Left renal cortex interstitium (tissue), 4 donors: Measurements from ENCODE around the gene LAMA2. TPM values are rescaled to one million over a fixed set of nuclear protein-coding genes. Genes with fewer than 3 reads are reported as not detected.

Experiments used
- DNase-seq, 4 donors: peaks; one replicate each; pipeline ENCODE4 v3.0.0-alpha.2; 2013; ENCODE audit warnings: low read depth in 4 of 4, low spot score in 2 of 4, missing footprints in 1 of 4
- polyA plus RNA-seq, 4 donors: library from polyadenylated mRNA; unstranded; fragments of 120-200 nt; gene quantifications; one replicate each; pipeline ENCODE4 v1.2.1, GENCODE V29; 2013; ENCODE audit not compliant: insufficient read length in 4 of 4

LAMA2 gene
- polyA plus RNA-seq, 4 donors, result 31.4 to 48.3 (median 32.3) TPM

DNA sequence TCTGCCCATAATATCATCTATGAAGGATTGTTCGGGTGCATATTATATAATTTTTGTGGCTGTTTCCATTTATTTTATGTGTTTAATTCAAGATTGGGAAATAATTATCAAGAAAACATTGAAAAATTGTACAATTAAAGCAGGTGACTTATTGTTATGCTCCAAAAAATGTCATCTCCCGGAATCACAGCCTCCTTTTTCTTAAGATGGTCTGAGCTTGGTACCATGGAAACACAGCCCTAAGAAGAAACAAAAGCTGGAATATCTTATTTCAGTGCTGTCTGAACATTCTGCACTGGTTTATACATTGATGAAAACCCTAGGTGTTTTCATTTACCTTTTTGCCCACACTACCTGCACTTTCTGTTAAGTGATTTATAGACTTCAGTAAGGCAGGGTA lies 459.9 kb downstream of the LAMA2 start:
- DNase-seq, result no peak

DNA sequence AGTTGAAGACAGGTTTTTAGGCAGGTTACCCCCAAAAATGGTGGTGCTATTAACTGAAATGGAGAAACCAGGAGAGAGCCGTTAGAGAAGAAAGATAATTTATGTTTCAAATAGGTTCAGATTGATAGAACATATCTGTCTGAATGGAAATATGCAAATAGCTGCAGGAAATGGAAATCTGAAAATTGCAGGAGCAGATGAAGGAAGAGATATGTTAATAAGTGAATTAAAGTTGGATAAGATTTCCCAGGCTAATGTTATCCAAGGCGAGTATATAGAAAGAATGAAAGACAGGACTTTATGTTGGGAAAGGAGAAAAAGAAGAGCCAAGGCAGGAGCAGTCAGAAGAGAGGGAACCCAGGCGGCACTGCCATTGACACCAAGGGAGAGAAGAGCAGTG lies 461.4 kb downstream of the LAMA2 start:
- DNase-seq, result no peak

DNA sequence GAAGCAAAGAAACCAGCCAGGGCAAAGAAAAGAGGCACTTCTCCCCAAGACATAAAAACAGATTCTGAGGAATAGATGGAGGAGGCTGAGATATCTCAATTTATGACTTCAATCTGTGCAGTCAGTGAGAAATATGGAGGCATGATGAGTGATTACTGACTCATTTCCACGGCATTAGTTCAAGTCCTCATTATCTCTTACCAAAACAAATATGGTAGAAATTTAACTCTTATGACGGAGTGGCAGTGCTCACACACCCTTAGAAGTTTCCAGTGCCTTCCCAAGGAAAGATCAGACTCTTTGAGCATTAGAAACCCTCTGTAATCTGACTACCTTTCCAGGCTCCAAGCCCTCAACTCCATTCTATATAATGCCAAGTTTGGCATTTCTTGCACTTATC lies 463.0 kb downstream of the LAMA2 start:
- DNase-seq, result no peak

DNA sequence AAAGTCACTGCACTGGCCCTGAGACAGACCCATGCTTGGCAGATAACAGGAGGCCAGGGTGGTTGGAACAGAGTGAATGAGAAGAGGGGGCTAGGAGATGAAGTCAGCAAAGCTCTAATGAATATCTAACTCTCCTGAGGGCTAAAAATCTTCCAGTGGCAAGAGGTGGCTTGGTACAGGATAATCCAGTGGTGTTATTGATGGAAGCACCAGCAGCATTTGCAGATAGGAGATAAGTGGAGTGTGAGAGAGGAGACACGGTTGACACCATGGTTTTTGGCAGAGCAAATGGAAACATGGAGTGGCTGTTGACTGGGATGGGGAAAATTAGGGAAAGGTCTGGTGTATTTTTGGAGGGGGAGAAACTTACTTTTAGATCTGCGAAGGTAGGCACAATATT lies 464.0 kb downstream of the LAMA2 start:
- no peak for DNase-seq

DNA sequence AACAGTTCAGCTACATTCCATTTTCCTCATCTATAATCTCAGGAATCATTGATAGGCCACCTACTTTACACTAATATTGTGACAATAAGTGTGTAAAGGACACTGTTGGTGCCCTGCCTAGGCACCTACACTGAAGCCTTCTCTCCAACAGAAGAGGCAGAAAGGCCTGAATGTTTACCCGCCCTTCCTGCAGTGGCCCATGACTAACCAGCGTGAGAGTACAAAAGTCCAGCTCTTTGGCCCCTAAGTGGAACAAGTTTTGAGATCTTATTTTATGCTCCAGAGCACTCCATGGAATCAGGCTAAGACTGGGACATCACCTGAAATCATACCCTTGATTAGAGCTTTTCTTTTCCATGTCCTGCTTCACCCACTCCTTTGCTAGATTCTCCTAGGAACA lies 467.3 kb downstream of the LAMA2 start:
- peak in 1 of 4 donors; percentile 10 for DNase-seq

DNA sequence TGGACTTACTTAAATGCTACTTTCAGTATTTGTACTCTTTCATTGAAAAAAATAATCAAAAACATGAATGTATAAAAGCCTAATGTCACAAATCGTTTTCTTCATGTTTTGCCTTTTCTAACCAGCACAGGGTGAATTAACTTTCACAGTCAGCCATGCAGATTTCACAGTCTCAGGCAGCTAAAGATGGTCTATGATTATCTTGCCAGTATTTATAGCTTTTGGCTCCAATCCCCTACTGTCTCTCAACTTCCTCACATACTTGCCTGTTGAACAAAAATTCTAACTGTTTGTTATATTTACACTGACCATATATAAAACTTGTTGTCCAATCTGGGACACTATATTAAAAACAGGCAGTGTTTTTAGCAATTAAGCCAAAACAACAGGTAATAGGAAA lies 468.9 kb downstream of the LAMA2 start:
- no peak for DNase-seq

DNA sequence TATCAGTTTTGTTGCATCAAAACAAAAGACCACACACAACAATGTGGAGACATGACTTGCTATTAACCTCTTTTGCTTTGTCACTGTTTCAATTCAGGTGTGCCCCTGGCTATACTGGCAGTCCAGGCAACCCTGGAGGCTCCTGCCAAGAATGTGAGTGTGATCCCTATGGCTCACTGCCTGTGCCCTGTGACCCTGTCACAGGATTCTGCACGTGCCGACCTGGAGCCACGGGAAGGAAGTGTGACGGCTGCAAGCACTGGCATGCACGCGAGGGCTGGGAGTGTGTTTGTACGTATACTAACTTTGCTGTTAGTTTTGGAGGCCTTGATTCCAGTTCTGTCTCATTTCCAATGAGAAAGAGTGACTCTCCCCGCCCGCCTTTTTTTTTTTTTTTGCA lies 470.1 kb downstream of the LAMA2 start:
- DNase-seq, result no peak

DNA sequence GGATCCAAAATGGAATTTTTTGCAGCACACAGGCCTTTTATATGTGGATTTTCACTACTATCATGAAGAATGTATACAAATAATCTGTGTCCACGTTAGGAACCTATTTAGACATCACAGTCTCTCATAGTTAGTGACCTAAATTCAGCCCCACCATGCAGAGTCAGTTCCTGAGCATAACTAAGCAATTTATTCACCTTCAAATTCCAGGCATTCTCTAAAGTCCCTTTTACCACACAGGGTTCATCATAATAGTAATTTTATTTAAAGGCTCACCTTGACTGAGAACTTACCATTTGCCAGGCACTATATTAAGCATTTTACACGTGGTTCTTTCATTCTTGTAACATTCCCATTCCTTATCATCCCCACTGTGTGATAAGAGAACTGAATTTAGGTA lies 473.2 kb downstream of the LAMA2 start:
- no peak for DNase-seq

DNA sequence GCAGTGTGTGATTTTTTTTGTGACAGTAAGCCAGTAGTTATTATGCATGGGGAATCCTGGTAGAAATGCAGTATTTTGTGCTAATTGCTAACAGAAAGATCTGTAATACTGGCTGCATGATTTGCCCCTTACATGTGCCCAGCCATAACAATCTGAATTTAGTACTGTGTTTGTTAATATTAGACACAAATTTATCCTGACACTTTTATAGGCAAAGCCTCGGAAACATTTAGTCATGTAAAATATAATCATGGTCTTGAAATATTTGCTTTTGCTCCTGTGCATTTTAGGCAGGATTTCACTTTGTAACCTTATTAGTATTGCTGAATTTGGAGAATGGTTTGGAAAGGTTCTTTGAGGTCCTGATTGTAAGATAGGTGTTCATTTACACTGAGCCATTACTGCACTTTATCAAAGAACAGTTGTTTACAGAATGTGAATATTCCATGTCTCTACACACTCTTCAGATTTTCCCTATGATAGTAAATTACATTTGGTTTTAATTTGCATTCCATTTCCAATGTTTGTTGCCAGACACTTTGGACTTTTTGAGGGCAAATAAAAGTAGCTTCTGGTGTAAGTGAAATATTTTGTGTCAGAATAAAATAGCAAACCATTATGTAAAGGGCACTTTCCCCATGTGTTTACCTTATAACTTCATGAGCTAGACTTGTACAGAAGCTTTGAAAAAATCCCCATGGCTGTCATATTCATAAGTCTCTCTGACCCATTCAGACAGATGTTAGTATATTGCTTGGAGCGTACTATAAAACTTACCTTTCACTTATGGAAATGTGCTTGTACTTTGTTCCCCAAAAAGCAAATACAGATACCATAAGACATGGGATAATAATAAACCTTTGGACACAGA lies 477.1 kb downstream of the LAMA2 start:
- DNase-seq, result no peak

DNA sequence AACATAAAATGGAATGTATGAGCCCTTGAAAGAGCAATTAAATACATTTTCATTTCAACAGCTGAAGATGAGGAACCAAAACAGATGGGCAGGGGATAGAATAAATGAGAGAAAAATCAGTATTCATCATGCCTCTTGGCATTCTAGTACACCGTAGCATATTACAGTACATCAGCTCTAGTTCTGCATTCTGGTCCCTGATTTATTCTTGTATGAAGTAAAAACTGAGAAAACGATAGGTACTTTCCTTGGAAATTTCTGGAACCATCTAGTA lies 477.7 kb downstream of the LAMA2 start:
- no peak for DNase-seq

DNA sequence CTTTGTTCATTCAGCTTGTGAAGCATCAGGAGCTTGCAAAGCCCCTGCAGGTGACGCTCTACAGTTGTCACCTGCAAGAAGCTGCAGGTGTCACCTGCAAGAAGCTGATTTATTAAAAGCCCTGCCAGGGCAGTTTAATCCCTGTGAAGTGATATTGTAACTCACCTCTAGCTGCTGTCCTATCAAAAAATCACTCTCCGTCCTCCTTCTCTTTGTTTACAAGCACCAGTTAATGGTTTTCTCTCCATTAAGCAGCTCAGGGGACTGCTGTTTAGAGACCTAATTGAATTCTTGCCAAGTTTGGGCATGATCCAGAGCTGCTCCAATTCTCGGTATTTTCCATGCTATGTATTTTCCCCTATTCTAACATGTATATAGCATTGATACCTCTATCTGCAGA lies 481.1 kb downstream of the LAMA2 start:
- DNase-seq, result no peak

DNA sequence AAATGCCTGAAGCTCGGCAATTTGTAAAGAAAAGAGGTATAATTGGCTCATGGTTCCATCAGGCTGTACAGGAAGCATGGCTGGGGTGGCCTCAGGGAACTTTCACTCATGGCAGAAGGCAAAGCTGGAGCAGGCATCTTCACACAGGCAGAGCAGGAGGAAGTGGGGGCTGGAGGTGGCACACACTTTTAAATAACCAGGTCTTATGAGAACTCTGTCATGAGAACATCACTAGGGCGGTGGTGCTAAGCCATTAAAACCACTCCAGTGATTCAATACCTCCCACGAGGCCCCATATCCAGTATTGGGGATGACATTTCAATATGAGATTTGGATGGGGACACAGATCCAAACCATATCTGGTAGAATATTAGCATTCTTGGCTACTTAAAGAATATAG lies 481.8 kb downstream of the LAMA2 start:
- DNase-seq, result no peak

DNA sequence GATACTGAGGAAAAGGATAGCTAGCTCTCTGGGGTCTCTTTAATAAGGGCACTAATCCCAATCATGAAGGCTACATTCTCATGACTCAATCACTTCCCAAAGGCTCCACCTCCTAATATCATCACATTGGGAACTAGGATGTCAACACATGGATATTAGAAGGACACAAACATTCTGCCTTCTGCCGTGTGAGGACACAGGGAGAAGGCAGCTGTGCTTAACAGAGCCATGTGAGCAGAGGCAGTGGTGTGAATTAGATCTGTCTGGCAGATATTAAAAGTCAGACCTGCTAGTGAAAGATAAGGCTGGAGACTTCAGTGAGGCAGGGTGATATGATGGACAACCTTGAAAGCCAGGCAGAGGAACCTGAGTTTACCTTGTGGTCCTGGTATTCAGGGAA lies 485.1 kb downstream of the LAMA2 start:
- DNase-seq, result no peak

DNA sequence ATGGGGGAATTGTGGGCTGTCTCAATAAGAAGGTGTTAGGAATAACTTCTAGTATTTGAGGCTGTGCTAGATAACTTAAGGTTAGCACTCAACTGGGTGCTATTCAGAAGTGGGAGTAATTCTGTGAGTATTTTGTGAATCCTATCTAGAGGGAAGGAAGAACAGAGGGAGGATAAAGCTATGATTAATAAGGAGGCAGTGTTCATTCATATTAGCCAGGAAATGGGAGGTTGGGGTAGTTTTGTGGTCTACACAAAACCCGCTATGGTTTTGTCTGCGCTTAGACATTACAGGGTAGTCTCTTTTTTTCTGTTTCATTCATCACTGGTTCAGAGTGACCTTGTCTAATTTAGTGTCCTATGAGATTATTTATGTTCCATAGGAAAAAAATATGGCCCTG lies 486.0 kb downstream of the LAMA2 start:
- DNase-seq, result no peak

DNA sequence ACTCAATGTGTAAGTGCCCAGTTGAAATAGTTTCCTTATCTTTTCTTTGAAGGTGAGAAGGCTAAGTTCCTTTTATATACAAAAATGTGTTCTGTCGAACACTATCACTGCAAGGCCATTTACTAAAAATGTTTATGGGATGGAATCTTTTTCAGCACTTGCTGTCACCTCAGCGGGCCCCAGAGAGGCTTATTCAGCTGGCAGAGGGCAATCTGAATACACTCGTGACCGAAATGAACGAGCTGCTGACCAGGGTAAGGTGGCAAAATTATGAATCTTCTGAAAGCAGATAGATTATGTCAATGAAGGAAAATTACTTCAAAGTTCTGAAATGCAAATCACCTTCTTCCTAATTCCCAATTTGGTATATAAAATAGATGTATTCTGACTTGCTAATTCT lies 486.8 kb downstream of the LAMA2 start:
- no peak for DNase-seq

DNA sequence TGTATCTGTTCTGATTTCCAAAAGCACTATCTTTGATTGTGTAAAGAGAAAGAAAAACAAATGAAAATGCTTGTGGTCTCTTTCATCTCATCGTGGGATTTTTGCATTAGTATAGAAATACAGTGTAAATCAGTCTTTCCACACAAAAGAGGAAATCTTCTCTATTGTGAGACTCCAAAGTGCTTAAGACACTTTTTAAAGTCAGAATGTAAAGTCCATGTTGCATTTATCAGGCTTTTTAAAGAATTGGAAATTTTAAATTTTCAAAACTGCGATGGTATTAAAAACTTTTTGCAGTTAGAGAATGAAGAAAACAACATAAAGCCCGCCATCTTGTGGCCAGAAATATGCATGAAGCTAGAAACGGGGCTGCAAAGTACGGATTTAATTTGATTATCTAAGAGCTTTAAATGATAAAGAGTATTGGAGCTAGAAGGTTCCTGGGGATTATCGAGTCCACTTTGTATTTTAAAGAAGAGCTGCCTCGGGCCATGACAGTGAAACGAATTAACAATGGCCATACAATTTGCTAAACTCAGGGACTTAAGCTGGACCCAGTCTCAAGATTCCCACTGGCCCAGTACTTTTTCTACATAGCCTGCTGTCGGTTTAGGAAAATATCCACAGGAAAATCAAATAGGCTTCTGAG lies 487.5 kb downstream of the LAMA2 start:
- peak in 3 of 4 donors; percentile 16 to 33 (median 22) for DNase-seq

DNA sequence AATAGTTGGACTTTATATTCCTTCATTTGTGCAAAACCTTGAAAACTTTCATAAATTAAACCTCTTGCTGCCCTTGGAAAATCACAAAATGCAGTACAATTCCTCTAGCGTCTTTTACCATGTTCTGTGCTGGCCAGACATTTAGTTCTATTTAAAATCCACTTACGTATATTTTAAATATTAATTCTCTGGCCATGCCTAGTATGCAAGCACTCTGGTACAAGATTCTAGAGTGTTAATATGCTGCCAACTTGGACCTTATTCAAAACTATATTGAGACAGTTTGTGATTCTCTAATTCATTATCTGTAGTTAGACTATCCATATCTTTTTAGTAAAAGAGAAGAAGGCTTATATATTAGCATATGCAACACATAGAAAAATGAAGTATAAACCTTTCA lies 498.9 kb downstream of the LAMA2 start:
- no peak for DNase-seq

DNA sequence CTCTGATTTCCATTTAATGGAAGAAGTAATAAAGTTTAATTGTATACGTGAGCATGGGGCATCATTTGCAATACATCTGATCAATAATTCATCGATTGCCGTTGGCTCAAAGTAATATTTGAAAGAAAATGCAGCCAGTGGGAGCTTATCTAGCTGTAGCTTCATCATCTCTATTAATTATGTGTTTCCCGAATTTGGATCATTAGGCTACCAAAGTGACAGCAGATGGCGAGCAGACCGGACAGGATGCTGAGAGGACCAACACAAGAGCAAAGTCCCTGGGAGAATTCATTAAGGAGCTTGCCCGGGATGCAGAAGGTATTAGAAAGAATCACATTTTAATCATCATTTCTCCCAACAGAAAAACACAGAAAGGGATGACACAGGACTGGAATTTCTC lies 500.0 kb downstream of the LAMA2 start:
- DNase-seq, result no peak

DNA sequence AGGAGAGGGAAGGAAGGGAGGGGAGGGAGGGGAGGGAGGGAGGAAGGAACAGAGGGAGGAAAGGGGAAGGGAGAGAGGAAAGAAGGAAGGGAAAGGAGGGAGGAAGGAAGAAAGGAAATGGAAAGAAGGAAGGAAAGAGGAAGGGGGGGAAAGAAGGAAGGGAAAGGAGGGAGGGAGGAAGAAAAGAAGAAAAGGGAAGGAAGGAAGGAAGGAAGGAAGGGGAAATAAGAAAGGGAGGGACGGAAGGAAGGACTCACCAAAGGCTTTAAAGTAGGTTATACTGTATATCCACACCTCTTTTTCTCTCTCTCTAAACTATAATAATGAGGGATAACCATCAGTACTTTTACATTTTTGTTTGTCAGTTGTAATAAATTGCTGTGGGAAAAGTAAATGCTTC lies 502.2 kb downstream of the LAMA2 start:
- no peak for DNase-seq

DNA sequence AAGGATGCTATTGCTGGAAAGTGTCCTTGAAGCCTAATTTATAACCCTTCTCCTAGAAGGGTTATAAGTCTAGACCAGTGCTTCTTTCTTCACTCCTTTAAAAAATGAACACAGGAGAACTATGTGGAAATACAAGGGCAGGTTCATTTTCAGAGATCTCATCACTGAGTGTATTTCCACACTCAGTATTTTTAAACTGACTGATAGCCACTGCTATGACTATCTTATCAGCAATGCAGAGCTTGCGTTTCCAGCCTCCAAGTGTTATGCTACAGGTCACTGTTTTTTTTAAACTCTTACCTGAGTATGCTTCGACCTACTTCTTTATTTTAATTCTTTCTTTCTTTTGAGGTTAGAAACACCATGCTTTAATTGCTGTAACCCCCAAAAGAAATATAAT lies 508.0 kb downstream of the LAMA2 start:
- no peak for DNase-seq

DNA sequence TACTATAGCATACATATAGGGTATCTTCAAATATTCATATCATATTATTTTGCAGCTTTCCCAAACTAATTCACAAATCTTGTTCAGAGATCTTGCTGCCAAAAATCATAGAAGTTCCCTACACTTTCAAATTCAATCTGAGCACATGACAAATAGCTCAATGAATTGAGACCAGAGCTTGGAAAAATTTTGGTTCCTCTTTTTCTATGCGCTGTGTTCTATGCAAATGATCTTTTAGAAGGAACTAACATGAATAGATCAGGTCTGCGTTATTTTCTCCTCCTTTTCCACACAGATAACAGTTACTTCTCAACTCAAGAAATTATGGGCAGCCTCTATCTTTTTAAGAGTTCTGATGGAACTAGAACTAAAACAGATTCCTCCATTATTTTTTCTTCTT lies 510.7 kb downstream of the LAMA2 start:
- no peak for DNase-seq

DNA sequence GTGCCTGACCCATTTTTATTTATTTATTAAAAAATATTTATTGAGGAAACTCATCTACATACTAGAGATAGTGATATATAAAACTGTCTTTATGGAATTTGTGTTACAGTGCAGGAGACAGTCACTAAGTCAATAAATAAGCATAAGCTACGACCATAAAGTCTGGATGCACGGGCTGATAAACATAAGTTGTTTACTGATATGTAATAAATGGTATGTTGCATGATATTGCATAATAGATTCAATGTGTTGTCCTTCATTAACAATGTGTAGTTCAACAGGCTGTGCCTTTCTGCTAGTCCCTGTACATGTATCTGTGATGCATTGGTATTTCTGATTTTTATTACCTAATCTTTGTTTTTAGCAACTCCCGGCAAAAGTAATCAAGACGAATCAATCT lies 515.8 kb downstream of the LAMA2 start:
- no peak for DNase-seq

DNA sequence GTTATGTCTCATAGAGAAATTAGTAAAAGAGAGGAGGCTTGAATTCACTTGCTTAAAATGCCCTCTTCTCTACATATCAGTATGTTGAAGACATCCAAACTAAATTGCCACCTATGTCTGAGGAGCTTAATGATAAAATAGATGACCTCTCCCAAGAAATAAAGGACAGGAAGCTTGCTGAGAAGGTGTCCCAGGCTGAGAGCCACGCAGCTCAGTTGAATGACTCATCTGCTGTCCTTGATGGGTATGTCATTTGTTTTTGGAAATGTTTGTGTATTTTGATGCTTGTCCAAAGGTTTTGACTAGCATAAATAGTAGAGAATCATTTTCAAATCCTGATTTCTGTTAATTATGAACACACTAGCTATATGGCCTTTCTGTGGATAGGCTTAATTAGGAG lies 519.3 kb downstream of the LAMA2 start:
- no peak for DNase-seq
